ENCODE measurements around the gene MN1.

MN1 gene

GRCh38 chr22:27760474-27760873 is 41.1 kb downstream of the MN1 start:
- TF ChIP-seq GATA3 (IDR thresholded peaks at IDR 0.05; ENCODE audit: low read depth, low read length) (no peak), GATA2 (IDR thresholded peaks at IDR 0.05; ENCODE audit: low read depth, low read length) (no peak)

GRCh38 chr22:27757928-27758525 is 43.5 kb downstream of the MN1 start:
- TF ChIP-seq GATA2 (IDR thresholded peaks at IDR 0.05; ENCODE audit: low read depth, low read length) (no peak), GATA3 (IDR thresholded peaks at IDR 0.05; ENCODE audit: low read depth, low read length) (no peak)

- no peak for TF ChIP-seq GATA2 (IDR thresholded peaks at IDR 0.05; ENCODE audit: low read depth, low read length)
- no peak for TF ChIP-seq GATA3 (IDR thresholded peaks at IDR 0.05; ENCODE audit: low read depth, low read length)
Measured at GRCh38 chr22:27756212-27756660, 45.3 kb downstream of the MN1 start.

- TF ChIP-seq GATA3 (IDR thresholded peaks at IDR 0.05; ENCODE audit: low read depth, low read length) (no peak), GATA2 (IDR thresholded peaks at IDR 0.05; ENCODE audit: low read depth, low read length) (no peak)
Measured at GRCh38 chr22:27755521-27756211, 45.9 kb downstream of the MN1 start.

GRCh38 chr22:27754888-27755480 is 46.6 kb downstream of the MN1 start:
- TF ChIP-seq GATA3 (IDR thresholded peaks at IDR 0.05; ENCODE audit: low read depth, low read length), result no peak
- no peak for TF ChIP-seq GATA2 (IDR thresholded peaks at IDR 0.05; ENCODE audit: low read depth, low read length)

- TF ChIP-seq GATA3 (IDR thresholded peaks at IDR 0.05; ENCODE audit: low read depth, low read length), result no peak
- TF ChIP-seq GATA2 (IDR thresholded peaks at IDR 0.05; ENCODE audit: low read depth, low read length), result no peak
Measured at GRCh38 chr22:27754247-27754887, 47.2 kb downstream of the MN1 start.

GRCh38 chr22:27752771-27753170 is 48.8 kb downstream of the MN1 start:
- TF ChIP-seq GATA2 (IDR thresholded peaks at IDR 0.05; ENCODE audit: low read depth, low read length), result no peak
- TF ChIP-seq GATA3 (IDR thresholded peaks at IDR 0.05; ENCODE audit: low read depth, low read length), result no peak

GRCh38 chr22:27752141-27752540 is 49.4 kb downstream of the MN1 start:
- TF ChIP-seq GATA3 (IDR thresholded peaks at IDR 0.05; ENCODE audit: low read depth, low read length), result no peak
- TF ChIP-seq GATA2 (IDR thresholded peaks at IDR 0.05; ENCODE audit: low read depth, low read length), result no peak

GRCh38 chr22:27751277-27752070 is 50.1 kb downstream of the MN1 start:
- TF ChIP-seq GATA3 (IDR thresholded peaks at IDR 0.05; ENCODE audit: low read depth, low read length), result no peak
- no peak for TF ChIP-seq GATA2 (IDR thresholded peaks at IDR 0.05; ENCODE audit: low read depth, low read length)

GRCh38 chr22:27750584-27751265 is 50.8 kb downstream of the MN1 start:
- TF ChIP-seq GATA3 (IDR thresholded peaks at IDR 0.05; ENCODE audit: low read depth, low read length) (no peak), GATA2 (IDR thresholded peaks at IDR 0.05; ENCODE audit: low read depth, low read length) (no peak)

GRCh38 chr22:27749597-27750225 is 51.8 kb downstream of the MN1 start:
- TF ChIP-seq GATA3 (IDR thresholded peaks at IDR 0.05; ENCODE audit: low read depth, low read length) (no peak), GATA2 (IDR thresholded peaks at IDR 0.05; ENCODE audit: low read depth, low read length) (no peak)

- TF ChIP-seq GATA2 (IDR thresholded peaks at IDR 0.05; ENCODE audit: low read depth, low read length) (no peak), GATA3 (IDR thresholded peaks at IDR 0.05; ENCODE audit: low read depth, low read length) (no peak)
Measured at GRCh38 chr22:27748751-27749191, 52.8 kb downstream of the MN1 start.

GRCh38 chr22:27748349-27748748 is 53.2 kb downstream of the MN1 start:
- TF ChIP-seq GATA3 (IDR thresholded peaks at IDR 0.05; ENCODE audit: low read depth, low read length) (no peak), GATA2 (IDR thresholded peaks at IDR 0.05; ENCODE audit: low read depth, low read length) (no peak)
